AG04450 (cell line): ENCODE measurements around the gene RNU11. TPM values are rescaled to one million over a fixed set of nuclear protein-coding genes. Genes with fewer than 3 reads are reported as not detected.

Experiments used
- CTCF ChIA-PET: fragments of 300-600, 350-600 bp; formaldehyde crosslinking; extraction: SDS; loops from one replicate; lab custom pipeline; 2022; ENCODE audit warnings: antibody characterized with exemption, inconsistent platforms; lab: Charles Lee
- POLR2A ChIA-PET: fragments of 350-600 bp; formaldehyde crosslinking; extraction: SDS; loops from one replicate; lab custom pipeline; 2021; ENCODE audit warnings: antibody characterized with exemption, inconsistent platforms; lab: Yijun Ruan, JAX
- DNase-seq: peaks from one replicate; pipeline ENCODE4 v3.0.0-alpha.2; 2011; ENCODE audit warnings: low read depth, low spot score
- H3K27ac ChIP-seq: one replicate; pipeline ENCODE4 v1.5.1; 2012; ENCODE audit warnings: low read depth, low read length, control low read depth
- H3K27me3 ChIP-seq: one replicate; pipeline ENCODE4 v1.6.0; 2012; ENCODE audit warnings: low read length; ENCODE audit not compliant: control insufficient read depth, insufficient read depth
- H3K4me3 ChIP-seq: 2 replicates; pipeline ENCODE4 v1.5.1; 2011; ENCODE audit warnings: mild to moderate bottlenecking, low read depth, low read length, control low read depth
- H3K9me3 ChIP-seq: 2 replicates; pipeline ENCODE4 v1.5.1; 2012; ENCODE audit warnings: low read length; ENCODE audit not compliant: control insufficient read depth, insufficient read depth
- polyA plus RNA-seq: library from polyadenylated mRNA; depleted of rRNA; stranded (reverse); fragments of >200 nt; gene quantifications from 2 replicates; pipeline ENCODE4 v1.2.3, GENCODE V29; 2011
- TF ChIP-seq, protein P1 (sequence below): IDR thresholded peaks from 2 replicates; pipeline ENCODE4 v1.5.1; 2011; ENCODE audit warnings: low read depth, low read length, control low read depth, inconsistent platforms

The RNU11 gene
- polyA plus RNA-seq, 1 experiment = not detected

DNA sequence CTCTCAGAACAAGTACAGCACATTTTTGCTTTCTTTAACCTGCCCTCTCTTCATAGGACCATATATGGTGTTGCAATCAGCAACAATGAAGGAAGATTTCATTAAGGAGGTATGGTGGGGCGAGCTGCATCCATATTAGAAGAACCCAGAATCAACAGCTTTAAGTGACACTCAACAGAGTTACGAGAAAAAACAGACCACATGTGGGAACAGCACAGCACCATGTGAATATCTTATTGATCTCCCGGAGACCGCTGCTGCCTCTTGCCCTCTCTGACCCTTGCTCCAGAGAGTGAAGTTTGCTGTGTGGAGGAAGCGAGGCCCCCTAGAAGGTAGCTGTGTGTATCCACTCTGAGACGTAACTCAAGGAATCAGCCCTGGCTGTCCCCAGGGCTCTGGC, 43.4 kb upstream of the RNU11 start:
- ChIA-PET CTCF (interaction anchor here (1.5 to 5.4 kb wide), 4 partner anchors 11 to 356 kb away, joined by 4 to 50 read pairs (median 32); no protein-coding TSS in a partner anchor), POLR2A (interaction anchor here (4.2 kb wide), 2 partner anchors 24 to 91 kb away, joined by 46 to 95 read pairs; no protein-coding TSS in a partner anchor)

DNA sequence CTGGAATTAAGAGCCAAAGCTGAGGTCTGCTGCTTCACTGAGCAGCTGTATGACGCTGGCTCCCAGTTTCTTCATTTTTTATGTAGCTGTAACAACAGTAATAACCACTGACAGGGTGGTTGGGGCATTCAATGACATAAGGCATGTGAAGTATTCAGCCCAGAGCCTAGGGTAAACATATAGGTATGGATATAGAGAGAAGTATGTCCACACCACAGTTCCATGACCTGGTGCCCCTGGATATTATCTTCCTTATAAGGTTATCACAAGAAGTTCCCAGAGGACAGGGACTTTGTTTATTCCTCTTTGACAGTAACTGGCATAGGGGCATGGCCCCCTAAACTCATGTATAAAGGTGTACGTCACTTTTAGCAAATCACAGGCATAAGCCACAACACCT, 41.6 kb upstream of the RNU11 start:
- DNase-seq = no peak
- POLR2A ChIA-PET = interaction anchor here (0.6 to 1.0 kb wide), 4 partner anchors 25 to 100 kb away, joined by 3 to 18 read pairs (median 6); no protein-coding TSS in a partner anchor

More for the DNA sequence above, 43.4 kb upstream of the RNU11 start:
- DNase-seq = no peak
- Histone ChIP-seq H3K27me3 (no peaks in the 10 kb centered on the region), H3K9me3 (no peaks in the 10 kb centered on the region), H3K27ac (no peak overlapping the region), H3K4me3 (no peak overlapping the region)
- TF ChIP-seq, protein P1, sequence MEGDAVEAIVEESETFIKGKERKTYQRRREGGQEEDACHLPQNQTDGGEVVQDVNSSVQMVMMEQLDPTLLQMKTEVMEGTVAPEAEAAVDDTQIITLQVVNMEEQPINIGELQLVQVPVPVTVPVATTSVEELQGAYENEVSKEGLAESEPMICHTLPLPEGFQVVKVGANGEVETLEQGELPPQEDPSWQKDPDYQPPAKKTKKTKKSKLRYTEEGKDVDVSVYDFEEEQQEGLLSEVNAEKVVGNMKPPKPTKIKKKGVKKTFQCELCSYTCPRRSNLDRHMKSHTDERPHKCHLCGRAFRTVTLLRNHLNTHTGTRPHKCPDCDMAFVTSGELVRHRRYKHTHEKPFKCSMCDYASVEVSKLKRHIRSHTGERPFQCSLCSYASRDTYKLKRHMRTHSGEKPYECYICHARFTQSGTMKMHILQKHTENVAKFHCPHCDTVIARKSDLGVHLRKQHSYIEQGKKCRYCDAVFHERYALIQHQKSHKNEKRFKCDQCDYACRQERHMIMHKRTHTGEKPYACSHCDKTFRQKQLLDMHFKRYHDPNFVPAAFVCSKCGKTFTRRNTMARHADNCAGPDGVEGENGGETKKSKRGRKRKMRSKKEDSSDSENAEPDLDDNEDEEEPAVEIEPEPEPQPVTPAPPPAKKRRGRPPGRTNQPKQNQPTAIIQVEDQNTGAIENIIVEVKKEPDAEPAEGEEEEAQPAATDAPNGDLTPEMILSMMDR = no peak

DNA sequence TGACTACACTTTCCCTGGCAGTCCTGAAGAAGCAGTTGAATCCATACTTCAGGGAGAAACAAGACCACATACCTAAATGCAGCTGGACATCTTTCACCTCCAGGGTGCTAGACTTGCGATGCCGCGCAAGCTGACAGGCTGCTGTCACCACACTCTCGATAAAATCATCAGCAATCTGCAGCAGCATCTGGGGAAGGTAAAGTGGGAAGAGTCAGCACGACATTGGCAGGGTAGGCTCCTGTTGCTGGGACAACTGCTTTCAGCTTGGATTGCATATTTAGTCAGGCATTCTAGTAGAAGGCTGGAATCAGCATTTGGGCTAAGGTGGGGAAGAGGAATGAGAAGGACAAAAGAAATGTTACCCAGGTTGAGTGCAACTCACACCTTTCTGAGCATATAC, 35.2 kb upstream of the RNU11 start:
- ChIA-PET POLR2A (no interaction called here), CTCF (no interaction called here)
- DNase-seq = no peak
- H3K27me3 ChIP-seq = no peaks in the 10 kb centered on the region
- H3K4me3 ChIP-seq = no peak overlapping the region
- no peaks in the 10 kb centered on the region for H3K9me3 ChIP-seq
- no peak overlapping the region for H3K27ac ChIP-seq
- TF ChIP-seq, protein P1 = no peak

More for the DNA sequence above, 41.6 kb upstream of the RNU11 start:
- H3K9me3 ChIP-seq = no peaks in the 10 kb centered on the region
- no peak overlapping the region for H3K4me3 ChIP-seq
- no peak overlapping the region for H3K27ac ChIP-seq
- H3K27me3 ChIP-seq = no peaks in the 10 kb centered on the region
- CTCF ChIA-PET = no interaction called here
- TF ChIP-seq, protein P1 = no peak

DNA sequence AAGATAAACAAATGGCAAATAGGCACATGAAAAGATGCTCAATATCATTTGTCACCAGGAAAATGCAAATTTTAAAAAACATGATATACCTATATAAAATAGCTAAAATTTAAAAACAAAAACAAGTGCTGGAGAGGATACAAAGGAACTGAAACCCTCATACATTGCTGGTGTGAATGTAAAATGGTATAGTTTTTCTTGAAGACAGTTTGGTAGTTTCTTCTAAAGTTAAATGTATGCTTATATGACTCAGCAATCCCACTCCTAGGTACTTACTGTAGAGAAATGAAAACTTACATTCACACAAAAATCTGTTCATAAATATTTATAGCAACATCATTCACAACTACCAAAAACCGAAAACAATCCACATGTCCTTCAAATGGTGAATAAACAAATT, 16.7 kb upstream of the RNU11 start:
- TF ChIP-seq, protein P1 = no peak
- DNase-seq = no peak
- POLR2A ChIA-PET = no interaction called here
- H3K27ac ChIP-seq = no peak overlapping the region
- H3K27me3 ChIP-seq = no peaks in the 10 kb centered on the region
- H3K9me3 ChIP-seq = no peaks in the 10 kb centered on the region
- H3K4me3 ChIP-seq = no peak overlapping the region
- CTCF ChIA-PET = interaction anchor here (0.6 kb wide), 1 partner anchor 152 kb away, joined by 4 read pairs; no protein-coding TSS in a partner anchor

DNA sequence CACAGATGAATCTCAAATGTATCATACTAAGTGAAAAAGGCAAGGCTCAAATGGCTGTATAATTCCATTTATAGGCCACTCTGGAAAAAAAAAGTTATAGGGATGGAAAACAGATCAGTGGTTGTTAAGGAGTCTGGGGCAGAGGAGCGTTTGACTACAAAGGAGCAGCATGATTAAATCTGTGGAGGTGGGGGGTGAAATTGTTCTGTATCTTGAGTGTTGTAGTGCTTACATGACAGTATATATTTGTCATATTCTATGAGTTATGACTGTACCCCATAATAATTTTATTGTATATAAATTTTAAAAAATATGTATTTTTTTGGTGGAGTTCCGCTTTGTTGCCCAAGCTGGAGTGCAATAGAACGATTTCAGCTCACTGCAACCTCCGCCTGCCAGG, 15.8 kb upstream of the RNU11 start:
- POLR2A ChIA-PET = no interaction called here
- Histone ChIP-seq H3K4me3 (no peak overlapping the region), H3K9me3 (no peaks in the 10 kb centered on the region), H3K27ac (no peak overlapping the region), H3K27me3 (no peaks in the 10 kb centered on the region)
- TF ChIP-seq, protein P1 = no peak
- DNase-seq = no peak
- CTCF ChIA-PET = no interaction called here
